ENCODE results near the gene EWSR1.

The EWSR1 gene

GRCh38 chr22:29346659-29347058 is 78.6 kb downstream of the EWSR1 start:
- TF ChIP-seq, protein P1, sequence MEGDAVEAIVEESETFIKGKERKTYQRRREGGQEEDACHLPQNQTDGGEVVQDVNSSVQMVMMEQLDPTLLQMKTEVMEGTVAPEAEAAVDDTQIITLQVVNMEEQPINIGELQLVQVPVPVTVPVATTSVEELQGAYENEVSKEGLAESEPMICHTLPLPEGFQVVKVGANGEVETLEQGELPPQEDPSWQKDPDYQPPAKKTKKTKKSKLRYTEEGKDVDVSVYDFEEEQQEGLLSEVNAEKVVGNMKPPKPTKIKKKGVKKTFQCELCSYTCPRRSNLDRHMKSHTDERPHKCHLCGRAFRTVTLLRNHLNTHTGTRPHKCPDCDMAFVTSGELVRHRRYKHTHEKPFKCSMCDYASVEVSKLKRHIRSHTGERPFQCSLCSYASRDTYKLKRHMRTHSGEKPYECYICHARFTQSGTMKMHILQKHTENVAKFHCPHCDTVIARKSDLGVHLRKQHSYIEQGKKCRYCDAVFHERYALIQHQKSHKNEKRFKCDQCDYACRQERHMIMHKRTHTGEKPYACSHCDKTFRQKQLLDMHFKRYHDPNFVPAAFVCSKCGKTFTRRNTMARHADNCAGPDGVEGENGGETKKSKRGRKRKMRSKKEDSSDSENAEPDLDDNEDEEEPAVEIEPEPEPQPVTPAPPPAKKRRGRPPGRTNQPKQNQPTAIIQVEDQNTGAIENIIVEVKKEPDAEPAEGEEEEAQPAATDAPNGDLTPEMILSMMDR (IDR thresholded peaks at IDR 0.05; ENCODE audit: extremely low read depth, insufficient read depth, missing control alignments): no peak
- DNase-seq (ENCODE audit: low spot score): no peak
- in situ Hi-C loops (cut with MboI; ENCODE audit: low pct_unique_long_range_greater_than_20kb, low sequenced_read_pairs, unreplicated experiment): no loop called here

DNA sequence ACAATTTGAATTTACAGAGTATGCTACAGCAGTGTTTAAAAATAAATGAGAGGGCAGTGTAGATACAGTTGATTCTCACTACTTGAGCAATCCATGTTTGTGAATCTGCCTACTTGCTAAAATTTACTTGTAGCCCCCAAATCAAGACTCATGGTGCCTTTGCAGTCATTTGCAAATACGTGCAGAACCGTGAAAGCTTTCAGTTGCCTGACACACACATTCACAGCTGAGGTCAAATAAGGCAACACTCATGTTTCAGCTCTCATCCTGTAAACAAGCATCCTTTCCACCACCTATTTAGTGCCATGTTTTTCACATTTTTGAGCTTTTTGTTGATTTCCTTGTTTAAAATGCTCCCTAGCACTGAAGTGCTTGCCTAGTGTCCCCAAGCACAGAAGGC is 80.0 kb downstream of the EWSR1 start:
- TF ChIP-seq, protein P1 (IDR thresholded peaks at IDR 0.05; ENCODE audit: extremely low read depth, insufficient read depth, missing control alignments): no peak
- in situ Hi-C loops (cut with MboI; ENCODE audit: low pct_unique_long_range_greater_than_20kb, low sequenced_read_pairs, unreplicated experiment): no loop called here
- no peak for DNase-seq (ENCODE audit: low spot score)

- TF ChIP-seq, protein P1 (IDR thresholded peaks at IDR 0.05; ENCODE audit: extremely low read depth, insufficient read depth, missing control alignments): no peak
- in situ Hi-C loops (cut with MboI; ENCODE audit: low pct_unique_long_range_greater_than_20kb, low sequenced_read_pairs, unreplicated experiment): no loop called here
- DNase-seq (ENCODE audit: low spot score): no peak
These were observed 80.9 kb downstream of the EWSR1 start for GRCh38 chr22:29348956-29349355.

All from GM13977 (cell line).